GM12892 (cell line): ENCODE data around the gene SEC14L6.

Source experiments
- POLR2A ChIP-seq: IDR thresholded peaks from 2 replicates; pipeline ENCODE4 v1.6.1; 2011; ENCODE audit warnings: low read depth, low read length, control low read depth
- TAF1 ChIP-seq: IDR thresholded peaks from 2 replicates; pipeline ENCODE4 v1.6.1; 2011; ENCODE audit warnings: low read depth, mild to moderate bottlenecking, control low read depth, low read length, borderline replicate concordance

- TF ChIP-seq POLR2A (no peak), TAF1 (no peak)
Measured at GRCh38 chr22:30572840-30573593, 26.5 kb upstream of the SEC14L6 start.
